ENCODE measurements around the gene KIFAP3.

KIFAP3 gene

DNA sequence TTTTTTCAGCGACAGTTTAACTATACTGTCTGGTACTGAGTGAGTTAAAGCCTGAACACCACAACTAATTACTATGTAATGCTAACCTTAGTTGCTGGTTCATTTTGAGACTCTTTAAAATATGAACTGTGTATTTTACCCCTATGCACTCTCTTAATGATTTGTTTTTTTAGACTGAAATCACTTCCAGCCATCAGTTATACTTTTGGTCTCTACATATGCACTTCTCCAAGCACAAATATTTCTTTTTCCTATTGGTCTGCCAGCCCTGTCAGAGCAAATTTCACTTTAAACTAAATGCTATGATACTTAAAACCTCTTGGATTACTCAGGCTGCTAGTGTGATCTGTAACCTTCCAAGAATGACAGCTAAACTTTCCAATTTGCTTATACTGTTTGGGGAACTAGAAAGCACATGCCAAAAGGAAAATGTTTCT, 142.7 kb downstream of the KIFAP3 start:
- no peak for DNase-seq (ENCODE audit: extremely low spot score)
- POLR2A ChIA-PET: no interaction called here
- CTCF ChIA-PET: no interaction called here
- TF ChIP-seq ZNF384 (IDR thresholded peaks at IDR 0.05): no peak
- no peak for TF ChIP-seq BHLHE40 (IDR thresholded peaks at IDR 0.05; ENCODE audit: borderline replicate concordance)
- TF ChIP-seq CTBP1 (IDR thresholded peaks at IDR 0.05; ENCODE audit: borderline replicate concordance): no peak
- no peak for TF ChIP-seq L3MBTL2 (conservative IDR thresholded peaks at IDR 0.05)
- no peak for TF ChIP-seq FOXK2 (IDR thresholded peaks at IDR 0.05)
- no peak for TF ChIP-seq NFRKB (IDR thresholded peaks at IDR 0.05)
- TF ChIP-seq SUZ12 (IDR thresholded peaks at IDR 0.05): no peak
- TF ChIP-seq FOXA1 (IDR thresholded peaks at IDR 0.05): no peak
- no peak for TF ChIP-seq HDGF (IDR thresholded peaks at IDR 0.05; ENCODE audit: borderline replicate concordance)
- no peak for TF ChIP-seq TARDBP (IDR thresholded peaks at IDR 0.05)
- no peak for TF ChIP-seq ARNT (IDR thresholded peaks at IDR 0.05)
- TF ChIP-seq, protein P1, sequence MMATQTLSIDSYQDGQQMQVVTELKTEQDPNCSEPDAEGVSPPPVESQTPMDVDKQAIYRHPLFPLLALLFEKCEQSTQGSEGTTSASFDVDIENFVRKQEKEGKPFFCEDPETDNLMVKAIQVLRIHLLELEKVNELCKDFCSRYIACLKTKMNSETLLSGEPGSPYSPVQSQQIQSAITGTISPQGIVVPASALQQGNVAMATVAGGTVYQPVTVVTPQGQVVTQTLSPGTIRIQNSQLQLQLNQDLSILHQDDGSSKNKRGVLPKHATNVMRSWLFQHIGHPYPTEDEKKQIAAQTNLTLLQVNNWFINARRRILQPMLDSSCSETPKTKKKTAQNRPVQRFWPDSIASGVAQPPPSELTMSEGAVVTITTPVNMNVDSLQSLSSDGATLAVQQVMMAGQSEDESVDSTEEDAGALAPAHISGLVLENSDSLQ (IDR thresholded peaks at IDR 0.05): no peak
- no peak for TF ChIP-seq LEF1 (IDR thresholded peaks at IDR 0.05; ENCODE audit: borderline replicate concordance)
- no peak for TF ChIP-seq SP1 (IDR thresholded peaks at IDR 0.05)

- POLR2A ChIA-PET: no interaction called here
- CTCF ChIA-PET: interaction anchor here (0.7 kb wide), 1 partner anchor 48 kb away, joined by 3 read pairs; no protein-coding TSS in a partner anchor
- no peak for DNase-seq (ENCODE audit: extremely low spot score)
- TF ChIP-seq LEF1 (IDR thresholded peaks at IDR 0.05; ENCODE audit: borderline replicate concordance) (no peak), BHLHE40 (IDR thresholded peaks at IDR 0.05; ENCODE audit: borderline replicate concordance) (no peak), FOXM1 (IDR thresholded peaks at IDR 0.05; ENCODE audit: borderline replicate concordance) (no peak), ZNF384 (IDR thresholded peaks at IDR 0.05) (no peak), ARNT (IDR thresholded peaks at IDR 0.05) (no peak), FOXA1 (IDR thresholded peaks at IDR 0.05) (no peak), CTBP1 (IDR thresholded peaks at IDR 0.05; ENCODE audit: borderline replicate concordance) (no peak), SUZ12 (IDR thresholded peaks at IDR 0.05) (no peak), HDGF (IDR thresholded peaks at IDR 0.05; ENCODE audit: borderline replicate concordance) (no peak), ELF4 (IDR thresholded peaks at IDR 0.05) (no peak), SP1 (IDR thresholded peaks at IDR 0.05) (no peak), TARDBP (IDR thresholded peaks at IDR 0.05) (no peak), L3MBTL2 (conservative IDR thresholded peaks at IDR 0.05) (no peak), FOXK2 (IDR thresholded peaks at IDR 0.05) (no peak), NFRKB (IDR thresholded peaks at IDR 0.05) (no peak)
- TF ChIP-seq, protein P1 (IDR thresholded peaks at IDR 0.05): no peak
Measured at GRCh38 chr1:169929210-169929526, 145.3 kb downstream of the KIFAP3 start.

- TF ChIP-seq ZNF384 (IDR thresholded peaks at IDR 0.05): peak; percentile 61
- TF ChIP-seq SUZ12 (IDR thresholded peaks at IDR 0.05): no peak
- TF ChIP-seq FOXM1 (IDR thresholded peaks at IDR 0.05; ENCODE audit: borderline replicate concordance): peak; percentile 11; the same call in 1 of the 2 replicates
- no peak for TF ChIP-seq ARNT (IDR thresholded peaks at IDR 0.05)
- TF ChIP-seq FOXA1 (IDR thresholded peaks at IDR 0.05): no peak
- no peak for TF ChIP-seq SP1 (IDR thresholded peaks at IDR 0.05)
- no peak for TF ChIP-seq NFRKB (IDR thresholded peaks at IDR 0.05)
- POLR2A ChIA-PET: no interaction called here
- DNase-seq (ENCODE audit: extremely low spot score): peak; percentile 36
- CTCF ChIA-PET: interaction anchor here (0.7 kb wide), 1 partner anchor 48 kb away, joined by 3 read pairs; no protein-coding TSS in a partner anchor
Measured at GRCh38 chr1:169928438-169929209, 145.9 kb downstream of the KIFAP3 start.

- no peak for DNase-seq (ENCODE audit: extremely low spot score)
- TF ChIP-seq LEF1 (IDR thresholded peaks at IDR 0.05; ENCODE audit: borderline replicate concordance) (no peak), SP1 (IDR thresholded peaks at IDR 0.05) (no peak), FOXK2 (IDR thresholded peaks at IDR 0.05) (no peak), HDGF (IDR thresholded peaks at IDR 0.05; ENCODE audit: borderline replicate concordance) (no peak), L3MBTL2 (conservative IDR thresholded peaks at IDR 0.05) (no peak), ARNT (IDR thresholded peaks at IDR 0.05) (no peak), TARDBP (IDR thresholded peaks at IDR 0.05) (no peak), ELF4 (IDR thresholded peaks at IDR 0.05) (no peak), ZNF384 (IDR thresholded peaks at IDR 0.05) (no peak), CTBP1 (IDR thresholded peaks at IDR 0.05; ENCODE audit: borderline replicate concordance) (no peak)
- TF ChIP-seq, protein P1 (IDR thresholded peaks at IDR 0.05): no peak
- ChIA-PET POLR2A (no interaction called here), CTCF (no interaction called here)
Measured at GRCh38 chr1:169925505-169926482, 148.7 kb downstream of the KIFAP3 start.

GRCh38 chr1:169924829-169925228, 149.7 kb downstream of the KIFAP3 start:
- CTCF ChIA-PET: no interaction called here
- no peak for DNase-seq (ENCODE audit: extremely low spot score)
- TF ChIP-seq NFRKB (IDR thresholded peaks at IDR 0.05): no peak
- TF ChIP-seq FOXK2 (IDR thresholded peaks at IDR 0.05): no peak
- TF ChIP-seq FOXA1 (IDR thresholded peaks at IDR 0.05): no peak
- TF ChIP-seq LEF1 (IDR thresholded peaks at IDR 0.05; ENCODE audit: borderline replicate concordance): no peak
- TF ChIP-seq SUZ12 (IDR thresholded peaks at IDR 0.05): no peak
- no peak for TF ChIP-seq BHLHE40 (IDR thresholded peaks at IDR 0.05; ENCODE audit: borderline replicate concordance)
- no peak for TF ChIP-seq HDGF (IDR thresholded peaks at IDR 0.05; ENCODE audit: borderline replicate concordance)
- no peak for TF ChIP-seq L3MBTL2 (conservative IDR thresholded peaks at IDR 0.05)
- TF ChIP-seq ARNT (IDR thresholded peaks at IDR 0.05): no peak
- TF ChIP-seq FOXM1 (IDR thresholded peaks at IDR 0.05; ENCODE audit: borderline replicate concordance): no peak
- no peak for TF ChIP-seq ELF4 (IDR thresholded peaks at IDR 0.05)
- no peak for TF ChIP-seq ZNF384 (IDR thresholded peaks at IDR 0.05)
- no peak for TF ChIP-seq SP1 (IDR thresholded peaks at IDR 0.05)
- TF ChIP-seq, protein P1 (IDR thresholded peaks at IDR 0.05): no peak
- POLR2A ChIA-PET: no interaction called here
